Fibroblast of skin of abdomen (primary cell): ENCODE results near the gene NBEAL2.
"Not testable (repeated sequence)": the region's sequence is repeated elsewhere in the genome, so short reads cannot be mapped to it uniquely, and the experiment has no call there.

Source experiments
- DNase-seq: peaks from one replicate; pipeline ENCODE4 v3.0.0-alpha.2; 2013

NBEAL2 gene

DNA sequence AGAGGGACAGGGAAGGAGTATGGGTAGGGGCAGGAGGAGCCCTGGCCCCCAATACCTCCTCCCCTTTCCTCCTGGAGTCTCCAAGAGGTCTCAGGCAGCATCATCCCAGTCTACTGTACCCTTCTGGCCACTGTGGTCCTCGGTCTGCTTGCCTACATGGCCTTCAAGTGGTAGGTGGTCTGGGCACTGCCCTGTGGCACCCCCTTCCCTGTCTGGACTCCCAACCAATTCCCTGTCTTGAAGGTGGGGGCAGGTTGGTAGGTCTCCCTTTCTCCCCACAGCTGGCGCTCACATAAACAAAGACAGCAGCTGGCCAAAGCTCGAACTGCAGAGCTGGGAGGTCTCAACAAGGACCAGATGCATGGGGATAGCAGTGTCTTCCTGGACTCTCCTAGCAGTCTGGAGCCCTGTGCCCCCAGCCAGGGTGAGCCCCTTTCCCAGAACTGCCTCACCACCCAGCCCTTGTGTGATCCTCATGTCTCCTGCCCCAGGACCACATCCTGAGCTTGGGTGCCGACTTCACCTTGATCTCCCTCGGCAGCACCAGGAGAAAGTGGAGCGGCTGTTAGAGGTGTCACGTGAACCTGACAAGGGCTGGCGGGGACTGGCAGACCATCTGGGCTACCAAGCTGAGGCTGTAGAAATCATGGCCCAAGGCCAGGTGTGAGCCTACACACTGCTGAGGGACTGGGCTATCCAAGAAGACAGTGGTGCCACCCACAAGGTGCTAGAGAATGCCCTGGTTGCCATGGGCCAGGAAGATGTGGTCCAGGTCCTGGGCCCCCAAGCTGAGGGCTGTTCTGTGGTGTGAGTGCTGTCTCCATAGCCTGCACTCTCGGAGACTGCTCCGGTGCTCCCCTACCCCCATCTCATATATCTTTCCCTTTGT is 33.1 kb downstream of the NBEAL2 start:
- DNase-seq, result no peak

DNA sequence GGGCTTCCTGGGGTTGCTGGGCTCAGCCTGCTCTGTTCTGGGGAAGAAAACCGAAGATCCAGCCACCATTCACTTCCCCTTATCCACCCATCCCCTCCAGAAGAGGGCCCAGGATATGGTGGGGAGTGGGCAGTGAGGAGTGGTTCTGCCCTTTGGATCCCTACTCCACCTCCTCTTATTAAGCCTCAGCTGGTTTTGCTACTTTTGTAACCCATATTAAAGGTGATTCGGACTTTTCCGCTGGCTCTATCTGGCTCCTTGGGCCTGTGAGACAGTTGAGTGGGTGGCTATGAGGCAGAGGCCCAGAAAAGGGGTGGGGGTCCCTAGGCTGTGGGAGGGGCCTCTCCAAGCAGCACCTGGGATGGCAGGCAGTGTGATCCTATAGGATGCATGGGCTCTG is 33.8 kb downstream of the NBEAL2 start:
- DNase-seq, result no peak

DNA sequence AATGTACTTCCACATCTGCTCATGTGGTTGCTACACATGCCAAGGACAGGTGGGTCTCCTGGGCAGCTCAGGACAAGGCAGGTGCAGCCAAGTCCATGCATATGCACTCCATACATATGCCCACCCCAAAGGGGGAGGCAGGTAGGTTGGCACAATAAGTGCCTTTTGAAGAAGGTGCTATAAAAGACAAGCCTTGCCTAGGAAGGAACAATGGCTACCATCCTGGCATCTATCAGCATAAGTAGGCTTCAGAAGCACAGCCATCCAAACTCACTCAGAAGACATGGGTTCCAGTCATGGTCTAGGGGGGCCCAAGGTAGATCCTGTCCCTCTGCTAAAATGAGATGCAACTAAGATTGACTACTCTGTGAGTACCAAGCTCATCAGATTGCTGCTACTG is 34.6 kb downstream of the NBEAL2 start:
- DNase-seq, result no peak

DNA sequence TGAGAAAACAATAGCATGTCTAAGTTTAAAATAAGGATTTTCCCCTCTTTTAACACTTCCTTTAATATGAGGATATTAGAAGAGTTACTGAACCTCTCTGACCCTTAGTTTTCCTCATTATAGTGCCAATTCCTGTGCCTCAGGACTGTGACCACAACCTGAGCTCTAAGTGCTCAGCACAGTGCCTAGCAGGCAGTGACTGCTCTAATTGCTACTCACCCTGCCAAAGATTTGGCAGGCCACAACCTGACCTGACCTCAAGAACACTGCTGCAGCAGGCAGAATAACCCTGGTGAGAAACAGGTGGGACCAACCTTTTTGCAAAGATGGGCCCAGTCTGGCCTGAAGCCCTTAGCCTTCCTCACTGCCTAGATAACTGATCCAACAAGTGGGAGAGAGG is 35.7 kb downstream of the NBEAL2 start:
- no peak for DNase-seq

DNA sequence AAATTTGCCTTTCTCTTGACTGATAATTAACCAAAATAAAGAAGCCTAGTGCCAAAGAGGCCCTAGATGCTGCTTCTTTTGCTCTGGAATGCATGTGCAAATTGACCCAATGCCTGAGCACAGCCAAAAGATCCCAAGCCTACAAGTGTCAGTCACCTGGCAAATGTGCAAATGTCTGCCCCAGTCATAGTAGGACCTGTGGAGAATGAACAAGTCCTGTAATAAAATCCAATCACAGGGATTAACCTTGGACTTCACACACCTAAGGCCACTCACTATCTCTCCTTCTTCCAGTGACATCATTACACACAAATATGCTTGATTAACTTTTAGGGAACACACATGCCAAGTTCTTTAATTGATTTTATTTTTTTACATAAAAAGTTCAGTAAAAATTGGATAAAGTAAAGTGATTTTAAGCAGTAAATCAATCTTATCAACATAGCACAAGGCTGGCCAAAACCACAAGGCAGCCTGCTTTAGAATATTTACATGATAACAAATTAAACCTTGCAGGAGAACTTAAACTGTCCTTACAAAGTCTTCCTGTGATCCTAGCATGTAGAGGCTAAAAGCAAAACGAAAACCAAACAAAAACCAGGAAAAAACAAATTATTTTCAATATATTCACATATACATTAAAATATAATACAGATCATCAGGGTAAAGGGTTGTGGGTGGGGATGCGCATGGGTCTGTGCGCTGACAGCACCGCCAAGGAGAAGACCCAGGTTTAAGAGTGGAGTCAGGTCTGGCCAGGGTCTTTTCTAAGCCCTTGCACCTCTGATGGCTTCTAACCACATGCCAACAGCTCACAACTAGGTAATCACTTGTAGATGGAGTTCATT is 36.8 kb downstream of the NBEAL2 start:
- no peak for DNase-seq

DNA sequence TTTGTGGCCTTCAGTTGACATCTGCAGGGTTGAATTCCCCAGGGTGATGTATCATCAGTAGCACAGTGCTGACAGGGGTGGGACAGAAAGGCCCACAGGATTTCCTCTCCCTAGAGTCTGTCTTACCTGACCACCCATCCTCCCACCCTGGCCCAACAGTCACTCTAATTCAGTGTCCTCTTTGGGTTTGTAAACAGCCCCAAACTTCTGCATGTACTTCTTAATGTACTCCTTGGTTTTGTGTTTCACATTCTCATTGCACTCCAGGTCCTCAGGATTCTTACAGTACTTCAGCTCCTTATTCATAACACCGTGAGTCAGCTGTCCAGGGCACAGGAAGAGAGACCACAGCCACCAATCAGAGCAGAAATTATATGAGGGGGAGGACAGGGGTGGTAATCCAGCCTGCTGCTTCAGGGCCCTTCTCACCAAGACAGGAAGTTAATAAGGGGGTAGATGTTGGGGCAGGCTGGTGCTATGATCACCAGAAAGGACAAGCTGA is 37.5 kb downstream of the NBEAL2 start:
- DNase-seq, result peak; percentile 83

DNA sequence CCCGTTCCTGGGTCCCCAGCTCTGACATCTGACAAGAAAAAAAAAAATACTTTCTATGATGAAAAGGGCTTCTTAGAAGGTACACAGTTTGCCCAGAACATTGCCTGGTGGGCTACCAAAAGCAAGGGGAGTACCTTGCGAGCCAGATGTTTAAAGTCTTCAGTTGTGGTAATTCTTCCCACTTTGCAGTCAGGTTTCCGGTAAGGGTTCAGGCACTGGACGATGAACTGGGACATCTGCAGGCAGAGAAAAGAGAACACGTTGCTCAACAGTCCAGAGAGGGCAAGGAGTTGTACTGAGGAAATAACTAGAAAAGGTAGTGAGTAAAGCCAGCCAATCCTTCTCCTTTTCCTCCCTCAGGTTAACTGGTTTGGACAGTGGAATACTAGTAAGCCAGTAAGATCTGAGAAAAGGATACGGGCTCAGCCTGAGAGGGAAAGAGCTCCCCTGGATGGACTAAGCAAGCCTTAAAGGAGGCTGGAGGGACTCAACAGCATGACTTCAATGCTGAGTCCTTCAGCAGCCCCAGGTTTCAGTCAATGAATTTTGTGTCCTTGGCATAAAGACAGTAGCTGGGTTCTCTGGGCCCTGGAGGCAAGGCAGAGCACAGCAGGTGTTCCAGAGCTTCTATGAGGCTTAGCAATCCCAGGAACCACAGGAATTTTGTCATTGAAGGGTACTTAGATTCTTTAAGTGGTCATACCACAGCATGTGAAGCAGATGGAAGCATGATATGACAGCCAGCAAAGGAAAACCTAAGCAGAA is 38.2 kb downstream of the NBEAL2 start:
- no peak for DNase-seq

DNA sequence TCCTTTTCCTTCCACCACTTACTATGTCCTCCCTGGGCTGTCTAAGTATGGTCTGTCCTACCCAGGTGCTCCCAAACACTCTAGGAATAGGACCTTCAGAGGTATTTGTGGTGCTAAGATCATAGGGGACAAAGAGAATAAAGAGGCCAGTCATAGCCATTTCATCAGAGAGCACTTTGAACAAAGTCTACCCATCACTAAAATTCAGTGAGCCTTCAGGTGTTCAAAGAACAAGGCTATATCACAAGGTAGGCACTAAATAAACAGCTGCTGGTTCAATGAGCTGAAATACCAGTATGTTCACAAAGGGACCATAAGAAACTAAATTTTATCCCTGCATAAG is 38.8 kb downstream of the NBEAL2 start:
- DNase-seq, result no peak

DNA sequence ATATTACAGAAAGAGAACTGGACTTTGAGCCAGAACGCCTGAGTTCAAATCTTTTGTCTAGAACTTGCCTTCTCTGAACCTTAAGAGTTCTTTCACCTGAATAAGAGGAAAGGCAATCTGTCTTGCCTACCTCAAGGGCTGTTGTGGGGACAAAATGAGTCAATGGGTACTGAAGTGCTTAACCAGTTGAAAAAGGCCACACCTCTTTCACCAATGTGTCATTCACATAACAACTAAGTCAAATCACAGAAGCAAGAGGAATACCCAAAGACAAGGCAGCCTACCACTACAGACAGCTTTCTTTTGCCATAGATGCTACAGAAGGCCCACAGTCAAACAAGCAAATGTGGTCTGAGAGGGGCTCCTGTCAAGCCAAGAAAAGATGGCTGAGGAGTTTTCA is 39.7 kb downstream of the NBEAL2 start:
- DNase-seq, result no peak

DNA sequence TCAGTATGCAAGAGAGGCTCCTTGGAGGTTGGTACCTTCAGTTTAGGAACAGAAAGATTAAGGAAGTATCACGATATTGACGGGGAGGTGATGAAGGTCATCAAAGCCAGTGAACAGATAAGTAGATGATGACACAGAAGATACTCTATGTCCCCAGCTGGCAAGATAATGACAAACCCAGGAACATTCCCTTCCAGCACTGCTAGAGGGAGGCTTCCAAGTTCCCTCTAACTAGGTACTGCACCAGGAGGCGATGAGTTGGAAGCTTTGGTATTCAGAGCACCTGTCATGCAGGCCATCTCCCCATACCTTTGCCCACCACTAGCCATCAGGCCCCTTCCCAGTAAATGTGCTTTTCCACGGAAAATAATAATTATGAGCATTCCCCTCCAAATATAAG is 40.8 kb downstream of the NBEAL2 start:
- DNase-seq, result no peak

DNA sequence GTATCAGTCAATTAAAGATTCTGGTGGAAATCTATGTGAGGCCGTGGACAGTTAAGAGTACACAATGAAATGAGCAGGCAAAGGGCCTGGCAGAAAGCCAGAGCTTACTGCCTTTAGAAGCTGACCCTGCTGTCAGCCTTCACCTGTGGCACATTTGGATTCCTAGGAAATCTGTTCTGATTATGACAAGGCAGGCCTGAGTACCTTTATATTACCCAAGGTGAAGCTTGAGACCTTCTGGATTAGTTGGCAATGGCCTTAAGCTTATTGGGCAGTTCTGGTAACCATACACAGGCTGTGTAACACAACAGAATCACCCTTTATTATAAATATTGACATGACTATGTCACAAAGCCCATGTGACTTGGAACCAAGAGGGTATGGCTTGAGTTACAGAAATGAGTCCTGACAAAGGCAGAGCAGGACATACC is 43.2 kb downstream of the NBEAL2 start:
- no peak for DNase-seq

DNA sequence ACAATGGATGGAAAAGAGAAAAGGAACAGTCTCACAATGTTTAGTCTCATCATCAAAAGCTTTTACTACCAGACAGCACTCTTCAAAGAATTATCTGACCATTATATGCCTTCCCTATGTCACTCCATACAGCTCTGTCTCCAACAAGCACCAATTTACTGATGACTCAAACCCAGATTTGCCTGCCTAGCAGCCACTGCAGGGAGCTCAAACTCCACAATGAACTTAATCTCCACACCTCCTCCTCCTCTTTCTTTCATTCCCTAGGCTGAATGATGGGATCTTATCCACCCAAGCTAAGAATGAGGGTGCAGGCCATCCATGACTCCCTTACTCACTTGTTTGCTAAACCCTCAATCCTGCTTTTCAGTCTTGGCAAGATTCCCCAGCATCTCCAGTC is 45.5 kb downstream of the NBEAL2 start:
- DNase-seq, result peak; percentile 30

DNA sequence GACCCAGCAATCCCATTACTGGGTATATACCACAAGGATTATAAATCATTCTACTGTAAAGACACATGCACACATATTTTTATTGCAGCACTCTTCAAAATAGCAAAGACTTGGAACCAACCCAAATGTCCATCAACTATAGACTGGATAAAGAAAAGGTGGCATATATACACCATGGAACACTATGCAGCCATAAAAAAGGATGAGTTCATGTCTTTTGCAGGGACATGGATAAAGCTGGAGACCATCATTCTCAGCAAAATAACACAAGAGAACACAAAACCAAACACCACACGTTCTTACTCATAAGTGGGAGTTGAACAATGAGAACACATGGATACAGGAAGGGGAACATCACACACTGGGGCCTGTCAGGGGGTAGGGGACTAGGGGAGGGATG is 47.0 kb downstream of the NBEAL2 start:
- DNase-seq, result not testable (repeated sequence)

DNA sequence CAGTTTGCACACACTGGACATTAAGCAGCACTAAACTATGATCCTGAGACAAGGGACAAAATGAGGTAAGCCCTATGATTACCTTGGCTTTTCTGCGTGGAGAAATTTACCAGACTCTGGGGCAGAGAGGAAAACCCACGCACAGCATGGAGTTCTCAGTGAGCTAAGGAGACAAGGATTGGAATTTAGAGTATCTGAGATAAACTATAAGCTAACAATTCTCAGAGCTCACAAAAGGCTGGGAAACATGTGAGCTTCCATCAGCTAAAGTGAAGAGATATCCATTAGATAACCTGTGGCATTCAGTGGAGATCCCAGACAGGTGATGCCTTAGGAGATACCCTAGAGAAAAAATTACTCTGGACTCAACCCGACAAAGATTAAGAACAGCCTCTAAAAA is 48.7 kb downstream of the NBEAL2 start:
- DNase-seq, result no peak

DNA sequence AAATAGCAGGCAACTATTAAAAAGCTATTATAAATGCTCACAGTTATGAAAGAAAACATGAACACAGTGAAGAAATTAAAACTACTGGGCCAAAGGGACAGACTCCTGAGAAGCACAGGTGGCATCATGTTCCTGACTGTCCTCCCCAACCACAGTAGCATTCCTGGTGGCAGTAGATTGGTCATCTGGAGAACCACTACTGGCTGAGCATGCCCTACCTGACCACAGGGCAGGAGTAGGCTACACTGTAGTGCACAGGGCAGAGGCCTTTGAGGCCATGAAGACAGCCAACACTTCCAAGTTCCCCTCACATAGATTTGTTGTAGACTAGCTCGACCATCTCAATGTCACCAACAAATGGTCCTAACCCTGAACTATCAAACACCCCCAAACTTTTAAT is 49.2 kb downstream of the NBEAL2 start:
- DNase-seq, result no peak

DNA sequence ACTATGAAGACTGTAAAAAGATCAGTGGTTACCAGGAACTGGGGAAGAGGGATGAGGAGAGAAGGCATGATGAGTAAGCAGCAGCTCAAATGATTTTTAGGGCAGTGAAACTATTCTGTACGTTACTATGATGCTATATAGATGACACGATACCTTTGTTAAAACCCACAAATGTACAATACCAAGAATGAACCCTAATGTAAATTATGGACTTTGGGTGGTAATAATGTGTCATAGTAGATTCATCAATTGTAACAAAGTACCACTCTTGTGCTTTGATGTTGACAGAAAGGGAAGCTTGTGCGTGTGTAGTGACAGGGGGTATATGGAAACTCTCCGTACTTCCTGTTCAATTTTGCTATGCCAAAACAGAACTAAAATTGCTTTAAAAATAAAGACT is 51.6 kb downstream of the NBEAL2 start:
- DNase-seq, result not testable (repeated sequence)

DNA sequence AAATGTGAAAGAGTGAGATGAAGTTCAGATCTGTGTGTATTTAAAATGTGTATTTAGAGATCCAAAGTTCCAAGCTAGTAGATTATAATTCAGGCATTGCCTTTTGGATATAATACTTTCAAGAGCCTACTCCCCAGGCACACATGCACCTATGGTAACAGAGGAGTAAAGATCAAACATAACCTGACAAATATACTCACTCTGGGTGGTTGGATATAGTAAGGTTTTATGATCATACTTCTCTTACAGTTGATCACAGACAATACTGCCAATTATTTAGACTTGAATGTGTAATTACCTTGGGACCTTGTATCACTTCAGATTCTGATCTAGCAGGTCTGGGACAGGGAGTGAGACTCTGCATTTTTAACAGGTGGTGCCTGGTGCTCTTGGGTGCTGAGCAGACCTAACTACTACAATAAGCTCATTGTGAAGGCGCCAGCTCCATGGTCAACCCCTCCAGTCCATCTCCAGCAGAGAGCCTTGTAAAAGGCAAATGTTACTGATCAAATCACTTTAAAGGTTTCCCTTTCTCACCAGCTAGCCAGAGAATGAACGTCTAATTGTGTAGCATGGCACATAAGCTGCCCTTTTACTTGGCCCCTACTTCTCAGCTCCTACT is 55.5 kb downstream of the NBEAL2 start:
- DNase-seq, result no peak

DNA sequence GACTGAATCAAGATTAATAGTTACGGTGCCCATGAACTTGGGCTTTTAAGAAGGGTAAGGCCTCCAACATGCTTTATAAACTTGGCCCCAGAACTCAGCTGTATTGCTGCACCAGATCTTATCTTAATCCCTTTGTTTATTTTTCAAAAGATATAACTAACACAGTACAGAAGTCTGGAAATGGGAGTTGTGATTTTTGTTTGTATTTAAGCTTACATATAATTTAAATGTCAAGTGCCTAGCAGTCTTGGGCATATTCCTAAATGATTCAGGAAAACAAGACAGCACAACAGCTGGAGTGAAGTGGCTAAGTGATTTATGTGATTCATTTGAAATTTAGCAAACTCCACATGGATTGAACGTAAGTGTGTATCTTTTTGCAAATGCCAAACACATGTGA is 56.2 kb downstream of the NBEAL2 start:
- DNase-seq, result no peak

DNA sequence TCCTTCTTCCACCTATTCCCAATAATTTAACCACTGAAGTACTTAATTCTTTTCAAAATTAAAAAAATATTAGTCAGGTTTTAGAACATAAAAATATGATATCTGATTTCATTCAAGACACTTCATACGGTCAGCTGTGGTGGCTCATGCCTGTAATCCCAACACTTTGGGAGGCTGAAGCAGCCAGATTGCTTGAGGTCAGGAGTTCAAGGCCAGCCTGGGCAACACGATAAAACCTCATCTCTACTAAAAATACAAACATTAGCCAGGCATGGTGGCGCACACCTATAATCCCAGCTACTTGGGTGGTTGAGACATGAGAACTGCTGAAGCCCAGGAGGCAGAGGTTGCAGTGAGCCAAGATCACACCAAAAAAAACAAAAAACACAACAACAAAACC is 56.7 kb downstream of the NBEAL2 start:
- DNase-seq, result no peak

DNA sequence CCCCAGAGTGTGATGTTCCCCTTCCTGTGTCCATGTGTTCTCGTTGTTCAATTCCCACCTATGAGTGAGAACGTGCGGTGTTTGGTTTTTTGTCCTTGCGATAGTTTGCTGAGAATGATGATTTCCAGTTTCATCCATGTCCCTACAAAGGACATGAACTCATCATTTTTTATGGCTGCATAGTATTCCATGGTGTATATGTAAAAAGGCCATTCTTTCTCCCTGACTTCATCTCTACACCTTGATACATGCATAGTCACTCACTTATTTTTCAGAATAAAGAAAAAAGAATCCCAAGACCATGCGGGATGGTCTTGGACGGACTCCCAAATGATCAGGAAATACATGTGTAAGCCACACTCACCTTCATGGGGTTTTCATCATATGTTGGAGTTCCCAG is 57.8 kb downstream of the NBEAL2 start:
- DNase-seq, result not testable (repeated sequence)

DNA sequence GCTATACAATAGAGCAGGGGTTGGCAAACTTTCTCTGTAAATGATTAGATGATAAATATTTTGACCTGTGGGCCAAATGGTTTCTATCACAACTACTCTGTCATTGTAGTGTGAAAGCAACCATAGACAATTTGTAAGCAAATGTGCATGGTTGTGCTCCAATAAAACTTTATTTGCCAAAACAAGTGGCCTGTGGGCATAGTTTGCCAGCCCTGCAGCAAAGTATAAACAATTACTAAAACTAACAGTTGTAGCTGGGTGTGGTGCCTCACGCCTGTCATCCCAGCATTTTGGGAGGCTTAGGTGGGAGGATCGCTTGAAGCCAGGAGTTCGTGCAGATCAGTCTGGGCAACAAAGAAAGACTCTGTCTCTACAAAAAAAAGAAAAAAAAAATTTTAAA is 61.6 kb downstream of the NBEAL2 start:
- DNase-seq, result no peak

DNA sequence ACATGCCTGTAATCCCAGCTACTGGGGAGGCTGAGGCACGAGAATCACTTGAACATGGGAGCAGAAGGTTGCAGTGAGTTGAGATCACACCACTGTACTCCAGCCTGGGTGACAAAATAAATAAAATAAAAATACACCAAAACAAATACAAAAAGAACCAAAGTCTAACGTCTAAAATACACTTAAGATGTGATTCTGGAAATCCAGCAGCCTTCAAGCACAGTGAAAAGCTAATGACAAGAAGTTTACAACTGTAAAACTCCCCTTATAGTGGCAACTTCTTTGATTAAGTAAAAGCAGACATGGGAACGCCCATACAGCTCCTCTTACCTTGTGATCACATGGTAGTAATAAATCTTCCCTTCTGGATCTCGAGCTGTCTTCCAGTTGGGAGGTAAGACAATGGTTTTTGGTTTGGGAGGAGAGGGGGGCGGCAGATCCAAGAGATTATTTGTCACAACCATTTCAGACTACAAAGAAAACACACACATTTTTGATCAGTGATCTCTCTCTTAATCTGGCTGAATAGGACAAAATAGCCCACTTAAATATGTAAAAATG is 62.8 kb downstream of the NBEAL2 start:
- DNase-seq, result no peak
